Head of caudate nucleus (tissue), 42 donors: ENCODE results near the gene SLC4A9.

ENCODE experiments used
- DNase-seq, 42 donors: peaks; one replicate each; pipeline versions ENCODE4 v3.0.0 to v3.0.0-alpha.2; 2020 to 2021; ENCODE audit warnings: mixed read lengths in 7 of 42
- intact Hi-C: fragments of 100-400 bp; cut with DNase I; formaldehyde crosslinking; loops from one replicate; pipeline ENCODE4 v1.15.0; 2022

SLC4A9 gene

DNA sequence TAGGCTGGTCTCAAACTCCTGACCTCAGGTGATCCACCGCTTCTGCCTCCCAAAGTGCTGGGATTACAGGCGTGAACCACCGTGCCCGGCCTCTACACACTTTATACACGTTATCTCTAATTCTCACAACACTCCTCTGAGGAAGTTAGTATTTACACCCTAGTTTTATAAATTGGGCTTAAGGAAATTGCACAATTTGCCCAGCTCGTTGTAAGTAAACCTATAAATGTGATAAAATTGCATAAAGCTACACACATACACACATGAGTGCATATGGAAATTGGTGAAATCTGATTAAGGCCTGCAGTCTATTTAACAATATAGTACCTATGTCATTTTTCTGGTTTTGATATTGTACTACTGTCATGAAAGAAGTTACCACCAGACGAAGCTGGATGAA, 4.4 kb upstream of the SLC4A9 start:
- no peak for DNase-seq
- intact Hi-C loops, result no loop called here

GRCh38 chr5:140356853-140357725, 2.9 kb upstream of the SLC4A9 start:
- intact Hi-C loops, result no loop called here
- DNase-seq, result peak in 1 of 42 donors; percentile 13

DNA sequence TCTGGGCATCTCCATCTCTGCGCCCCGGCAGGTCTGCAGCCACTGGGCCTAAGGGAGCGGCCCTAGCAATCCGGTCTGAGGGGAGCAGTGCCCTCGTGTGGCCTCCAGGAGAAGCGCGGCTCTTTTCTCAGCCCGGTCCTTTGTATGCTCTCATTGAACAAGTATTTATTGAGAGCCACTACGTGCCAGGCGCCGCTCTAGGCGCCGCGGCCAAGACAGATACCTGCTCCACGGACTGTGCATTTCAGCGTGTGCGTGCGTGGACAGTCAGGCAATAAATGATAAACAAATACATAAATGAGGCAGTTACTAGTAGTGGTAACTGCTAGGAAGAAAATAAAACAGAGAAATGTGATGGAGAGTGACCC, 2.3 kb upstream of the SLC4A9 start:
- peak; percentile 73 to 96 (median 91) for DNase-seq
- intact Hi-C loops, result no loop called here

DNA sequence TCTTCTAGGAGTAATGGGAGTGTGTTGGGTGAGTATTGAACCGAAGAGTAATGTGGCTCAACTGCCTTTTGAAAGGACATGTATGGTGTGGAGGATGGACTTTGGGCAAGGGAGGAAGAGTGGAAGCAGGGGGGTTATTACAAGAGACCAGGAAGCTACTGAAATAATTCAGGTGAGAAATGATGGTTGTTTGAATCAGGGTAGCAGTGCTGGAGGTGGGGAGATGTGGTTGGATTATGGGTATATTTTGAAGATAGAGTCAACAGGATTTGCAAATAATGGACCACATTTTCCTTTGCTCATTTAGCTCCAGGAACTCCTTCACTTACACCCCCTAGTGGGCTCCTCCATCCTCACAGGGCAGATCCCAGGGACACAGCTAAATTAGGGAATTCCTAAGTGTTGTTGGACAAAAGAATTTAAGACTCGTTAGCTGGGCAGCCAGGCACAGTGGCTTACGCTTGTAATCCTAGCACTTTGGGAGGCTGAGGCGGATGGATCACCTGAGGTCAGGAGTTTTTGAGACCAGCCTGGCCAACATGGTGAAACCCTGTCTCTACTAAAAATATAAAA, 1.2 kb upstream of the SLC4A9 start:
- intact Hi-C loops, result no loop called here
- DNase-seq, result peak in 4 of 42 donors; percentile 21 to 47 (median 32)

GRCh38 chr5:140360681-140361479, 886 bp downstream of the SLC4A9 start:
- intact Hi-C loops, result loop anchor here (10.0 kb wide), 1 partner anchor 344 kb away; the partner anchor contains the start of gene ZMAT2

DNA sequence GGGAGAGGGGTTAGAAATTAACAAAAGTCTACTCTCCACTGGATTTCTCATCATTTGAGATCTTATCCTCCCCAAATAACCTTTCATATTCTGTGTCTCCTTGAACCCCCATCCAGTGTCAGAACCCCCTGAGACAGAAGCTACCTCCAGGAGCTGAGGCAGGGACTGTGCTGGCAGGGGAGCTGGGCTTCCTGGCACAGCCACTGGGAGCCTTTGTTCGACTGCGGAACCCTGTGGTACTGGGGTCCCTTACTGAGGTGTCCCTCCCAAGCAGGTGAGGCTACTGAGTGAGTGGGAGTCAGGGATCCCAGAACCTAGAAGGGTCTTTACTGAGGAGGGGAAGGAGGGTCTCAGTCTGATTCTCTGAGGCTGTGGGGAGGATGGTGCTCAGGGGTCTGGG, 1.9 kb downstream of the SLC4A9 start:
- intact Hi-C loops, result loop anchor here (10.0 kb wide), 1 partner anchor 343 kb away; the partner anchor contains the start of gene ZMAT2
- DNase-seq, result no peak

More at GRCh38 chr5:140360681-140361479, 886 bp downstream of the SLC4A9 start:
- no peak for DNase-seq

DNA sequence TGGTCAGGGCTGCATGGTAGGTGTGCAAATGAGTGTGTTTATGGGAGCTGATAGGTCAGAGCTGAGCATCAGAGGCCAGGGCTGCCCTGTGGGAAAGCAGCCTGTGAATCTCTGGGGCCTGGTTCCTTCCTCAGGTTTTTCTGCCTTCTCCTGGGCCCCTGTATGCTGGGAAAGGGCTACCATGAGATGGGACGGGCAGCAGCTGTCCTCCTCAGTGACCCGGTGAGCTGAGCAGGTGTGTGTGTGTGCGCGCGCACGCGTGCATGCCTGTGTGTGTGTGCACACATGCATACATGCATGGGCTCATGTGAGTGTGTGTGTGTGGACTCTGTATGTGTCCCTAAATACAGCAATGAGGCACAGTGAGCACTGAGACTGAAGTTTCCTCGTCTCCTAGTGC, 2.3 kb downstream of the SLC4A9 start:
- DNase-seq, result peak in 1 of 42 donors; percentile 12
- intact Hi-C loops, result loop anchor here (10.0 kb wide), 1 partner anchor 342 kb away; the partner anchor contains the start of gene ZMAT2

DNA sequence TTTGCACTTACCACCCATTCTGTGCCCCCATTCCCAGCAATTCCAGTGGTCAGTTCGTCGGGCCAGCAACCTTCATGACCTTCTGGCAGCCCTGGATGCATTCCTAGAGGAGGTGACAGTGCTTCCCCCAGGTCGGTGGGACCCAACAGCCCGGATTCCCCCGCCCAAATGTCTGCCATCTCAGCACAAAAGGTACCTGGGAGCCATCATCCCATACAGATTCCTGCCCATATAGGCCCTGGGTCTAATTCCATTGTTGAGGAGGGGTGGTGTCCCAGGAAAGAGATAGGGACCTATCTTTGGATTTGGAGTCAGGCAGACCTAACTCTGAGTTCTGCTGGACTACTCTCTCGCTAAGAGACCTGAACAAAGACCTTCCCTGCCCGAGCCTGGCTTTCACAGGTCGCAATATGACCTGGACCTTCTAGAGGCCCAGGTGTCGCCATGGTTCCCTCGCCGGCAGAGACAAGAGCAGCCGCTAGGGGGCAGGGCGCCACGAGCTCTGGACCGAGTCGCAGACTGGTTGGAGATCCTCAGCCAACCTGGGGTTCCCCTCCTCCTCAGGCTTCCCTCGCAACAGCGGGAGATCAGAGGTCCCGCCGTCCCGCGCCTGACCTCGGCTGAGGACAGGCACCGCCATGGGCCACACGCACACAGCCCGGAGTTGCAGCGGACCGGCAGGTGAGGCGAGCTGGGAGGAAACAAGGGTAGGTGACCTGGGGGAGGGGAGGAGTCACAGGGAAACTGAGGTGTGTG, 3.1 kb downstream of the SLC4A9 start:
- intact Hi-C loops, result loop anchor here (10.0 kb wide), 1 partner anchor 342 kb away; the partner anchor contains the start of gene ZMAT2

GRCh38 chr5:140363631-140364471, 3.9 kb downstream of the SLC4A9 start:
- DNase-seq, result peak in 1 of 42 donors; percentile 12
- intact Hi-C loops, result loop anchor here (10.0 kb wide), 1 partner anchor 341 kb away; the partner anchor contains the start of gene ZMAT2

More for the DNA sequence above, 3.1 kb downstream of the SLC4A9 start:
- DNase-seq, result peak; percentile 60 to 93 (median 84)

DNA sequence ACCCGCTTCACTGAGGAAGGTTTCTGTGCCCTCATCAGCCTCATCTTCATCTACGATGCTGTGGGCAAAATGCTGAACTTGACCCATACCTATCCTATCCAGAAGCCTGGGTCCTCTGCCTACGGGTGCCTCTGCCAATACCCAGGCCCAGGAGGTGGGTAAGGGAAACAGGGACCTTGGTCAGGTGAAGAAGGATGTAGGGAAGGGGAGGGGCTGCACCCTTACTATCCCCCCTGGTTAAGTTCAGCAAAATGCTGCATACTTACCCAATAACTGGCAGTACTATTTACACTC, 4.4 kb downstream of the SLC4A9 start:
- intact Hi-C loops, result loop anchor here (10.0 kb wide), 1 partner anchor 340 kb away; the partner anchor contains the start of gene ZMAT2
- DNase-seq, result no peak

GRCh38 chr5:140365282-140365681, 5.3 kb downstream of the SLC4A9 start:
- intact Hi-C loops, result loop anchor here (10.0 kb wide), 1 partner anchor 340 kb away; the partner anchor contains the start of gene ZMAT2

GRCh38 chr5:140365941-140366340, 5.9 kb downstream of the SLC4A9 start:
- intact Hi-C loops, result loop anchor here (10.0 kb wide), 1 partner anchor 339 kb away; the partner anchor contains the start of gene ZMAT2
- peak in 1 of 42 donors; percentile 8 for DNase-seq

More at GRCh38 chr5:140365282-140365681, 5.3 kb downstream of the SLC4A9 start:
- DNase-seq, result no peak

DNA sequence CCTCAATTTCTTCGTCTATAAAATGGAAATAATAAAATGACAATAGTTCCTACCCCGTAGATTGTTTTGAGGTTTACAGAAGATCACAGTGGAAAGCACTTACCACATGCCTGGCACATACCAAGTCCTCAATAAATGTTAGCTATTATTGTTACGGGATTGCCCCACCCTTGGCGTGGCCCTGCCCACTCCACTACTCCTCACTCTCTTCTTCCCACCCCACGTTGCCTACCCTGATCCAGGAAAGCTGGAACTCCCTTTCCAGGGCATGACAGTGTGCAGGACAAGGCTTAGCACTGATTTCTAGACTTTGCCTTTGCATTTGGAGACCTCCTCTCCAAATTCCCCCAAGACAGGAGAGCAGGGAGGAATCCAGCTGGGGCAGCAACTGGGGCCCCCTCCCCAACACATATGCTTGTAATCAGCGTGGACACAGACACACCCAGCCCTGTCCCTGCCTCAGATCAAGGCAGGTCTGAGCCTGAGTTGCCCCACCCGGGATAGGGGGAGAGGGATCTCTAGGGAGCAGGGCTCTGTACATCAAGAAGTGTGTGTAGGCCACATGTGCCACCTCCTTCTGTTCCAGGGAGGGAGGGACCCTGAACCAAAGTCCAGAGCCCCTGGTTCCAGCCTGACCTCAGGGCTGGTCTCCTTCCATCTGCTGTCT, 6.7 kb downstream of the SLC4A9 start:
- no peak for DNase-seq
- intact Hi-C loops, result loop anchor here (10.0 kb wide), 1 partner anchor 338 kb away; the partner anchor contains the start of gene ZMAT2

- intact Hi-C loops, result loop anchor here (10.0 kb wide), 1 partner anchor 337 kb away; the partner anchor contains the start of gene ZMAT2
- no peak for DNase-seq
These were observed 7.4 kb downstream of the SLC4A9 start for GRCh38 chr5:140367256-140368013.

DNA sequence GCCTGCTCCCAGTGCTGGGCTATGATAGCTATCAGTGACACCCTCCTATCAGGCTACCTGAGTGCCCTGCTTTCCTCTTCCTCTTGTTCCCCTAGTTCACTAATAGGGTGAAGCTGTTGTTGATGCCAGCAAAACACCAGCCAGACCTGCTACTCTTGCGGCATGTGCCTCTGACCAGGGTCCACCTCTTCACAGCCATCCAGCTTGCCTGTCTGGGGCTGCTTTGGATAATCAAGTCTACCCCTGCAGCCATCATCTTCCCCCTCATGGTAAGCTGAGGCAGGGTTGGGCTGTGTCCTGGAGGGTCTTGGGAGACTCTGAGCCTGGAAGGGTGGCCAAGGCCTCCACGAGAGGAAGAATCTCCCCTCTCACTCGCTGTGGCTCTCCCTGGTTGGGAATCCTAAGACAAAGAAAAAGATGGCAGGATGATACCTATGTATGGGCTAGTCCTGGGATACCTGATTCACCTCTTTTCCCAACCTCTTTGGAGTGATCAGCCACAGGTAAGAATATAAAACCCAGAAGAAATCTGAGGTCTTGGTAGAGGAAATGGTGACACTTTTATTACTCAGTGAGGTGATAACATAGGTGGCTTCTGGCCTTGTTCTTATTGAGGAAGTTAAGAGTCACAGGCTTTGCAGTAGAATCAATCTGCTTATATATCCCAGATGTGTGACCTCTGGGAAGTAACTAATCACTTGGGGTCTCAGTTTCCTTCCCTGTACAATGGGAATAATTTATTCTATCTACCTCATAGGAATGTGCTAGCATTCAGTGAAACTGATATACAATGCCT, 11.6 kb downstream of the SLC4A9 start:
- no peak for DNase-seq
- intact Hi-C loops, result loop anchor here (10.0 kb wide), 1 partner anchor 273 kb away; the partner anchor contains the start of genes IK and NDUFA2
